WTC11 (cell line): ENCODE data around the gene FBLN2. TPM values are rescaled to one million over a fixed set of nuclear protein-coding genes. Genes with fewer than 3 reads are reported as not detected.

Source experiments
- ATAC-seq: fragments of 200-7000 bp; cut with Tn5 transposase; 2 replicates; pipeline ENCODE4 v1.10.0; 2021; ENCODE audit warnings: mild to moderate bottlenecking, moderate library complexity
- CTCF ChIA-PET: fragments of 300-600 bp; sonication (Branson Sonifier 250); formaldehyde crosslinking; loops from one replicate; lab custom pipeline; 2021; ENCODE audit warnings: antibody characterized with exemption; lab: Charles Lee
- POLR2A ChIA-PET: fragments of 350-600 bp; sonication (Branson Sonifier 250); formaldehyde crosslinking; loops from one replicate; lab custom pipeline; 2021; ENCODE audit warnings: antibody characterized with exemption; lab: Charles Lee
- DNase-seq: peaks from one replicate; pipeline ENCODE4 v3.0.0; 2021; ENCODE audit warnings: low spot score
- H3K27ac Mint-ChIP-seq: 2 replicates; pipeline ENCODE4 v1.8.0; 2021; ENCODE audit warnings: mixed read lengths
- H3K27me3 Mint-ChIP-seq: 2 replicates; pipeline ENCODE4 v1.8.0; 2021; ENCODE audit warnings: low read depth, mild to moderate bottlenecking, moderate library complexity, mixed read lengths
- H3K36me3 Mint-ChIP-seq: 2 replicates; pipeline ENCODE4 v1.8.0; 2021; ENCODE audit warnings: mixed read lengths
- H3K4me1 Mint-ChIP-seq: 2 replicates; pipeline ENCODE4 v1.8.0; 2022; ENCODE audit warnings: mixed read lengths
- H3K4me3 Mint-ChIP-seq: 2 replicates; pipeline ENCODE4 v1.8.0; 2021; ENCODE audit warnings: mild to moderate bottlenecking, moderate library complexity, mixed read lengths
- H3K9me3 Mint-ChIP-seq: 2 replicates; pipeline ENCODE4 v1.8.0; 2021; ENCODE audit warnings: mixed read lengths
- AFF4 ChIP-seq: sonication (generic); formaldehyde crosslinking; IDR thresholded peaks from 2 replicates; pipeline ENCODE4 v1.8.1; 2023; ENCODE audit warnings: mild to moderate bottlenecking, missing genetic modification reagents, borderline replicate concordance
- CDX4 ChIP-seq: fragments of 250-450 bp; sonication (Bioruptor Pico); IDR thresholded peaks from 2 replicates; pipeline ENCODE4 v1.9.0; 2021; ENCODE audit warnings: moderate library complexity, mild to moderate bottlenecking, inconsistent platforms, borderline replicate concordance
- CREB1 ChIP-seq: sonication (generic); formaldehyde crosslinking; IDR thresholded peaks from 2 replicates; pipeline ENCODE4 v1.8.0; 2023; ENCODE audit warnings: mild to moderate bottlenecking, missing genetic modification reagents
- E2F1 ChIP-seq: sonication (generic); formaldehyde crosslinking; IDR thresholded peaks from 2 replicates; pipeline ENCODE4 v1.8.0; 2022; ENCODE audit warnings: mild to moderate bottlenecking, missing genetic modification reagents
- E2F4 ChIP-seq: sonication (generic); formaldehyde crosslinking; IDR thresholded peaks from 2 replicates; pipeline ENCODE4 v1.8.1; 2022; ENCODE audit warnings: low read depth, mild to moderate bottlenecking, moderate library complexity, missing genetic modification reagents, borderline replicate concordance
- E2F5 ChIP-seq: sonication (generic); formaldehyde crosslinking; IDR thresholded peaks from 2 replicates; pipeline ENCODE4 v1.8.1; 2022; ENCODE audit warnings: mild to moderate bottlenecking, moderate library complexity, missing genetic modification reagents
- EMX1 ChIP-seq: fragments of 250-450 bp; sonication (Bioruptor Pico); IDR thresholded peaks from 2 replicates; pipeline ENCODE4 v1.8.0; 2021; ENCODE audit warnings: mild to moderate bottlenecking
- FOXP1 ChIP-seq: sonication (generic); formaldehyde crosslinking; IDR thresholded peaks from 2 replicates; pipeline ENCODE4 v1.8.0; 2022; ENCODE audit warnings: missing genetic modification reagents, mild to moderate bottlenecking, moderate library complexity, borderline replicate concordance
- IRF1 ChIP-seq: sonication (generic); formaldehyde crosslinking; IDR thresholded peaks from 2 replicates; pipeline ENCODE4 v1.8.0; 2023; ENCODE audit warnings: missing genetic modification reagents
- NFYB ChIP-seq: sonication (generic); formaldehyde crosslinking; conservative IDR thresholded peaks from 2 replicates; pipeline ENCODE4 v1.8.0; 2022; ENCODE audit warnings: low read depth, missing genetic modification reagents
- NR1H2 ChIP-seq: sonication (generic); formaldehyde crosslinking; IDR thresholded peaks from 2 replicates; pipeline ENCODE4 v1.9.0; 2021; ENCODE audit warnings: mild to moderate bottlenecking, moderate library complexity, missing genetic modification reagents
- RELA ChIP-seq: sonication (generic); formaldehyde crosslinking; IDR thresholded peaks from 2 replicates; pipeline ENCODE4 v1.8.1; 2022; ENCODE audit warnings: missing genetic modification reagents, mild to moderate bottlenecking, borderline replicate concordance
- SOX15 ChIP-seq: fragments of 250-450 bp; sonication (Bioruptor Pico); IDR thresholded peaks from 2 replicates; pipeline ENCODE4 v1.9.0; 2021; ENCODE audit warnings: mild to moderate bottlenecking
- SP1 ChIP-seq: sonication (generic); formaldehyde crosslinking; conservative IDR thresholded peaks from 2 replicates; pipeline ENCODE4 v1.8.1; 2022; ENCODE audit warnings: missing genetic modification reagents
- ZNF121 ChIP-seq: sonication (generic); formaldehyde crosslinking; IDR thresholded peaks from 2 replicates; pipeline ENCODE4 v1.8.0; 2023; ENCODE audit warnings: missing genetic modification reagents
- ZNF416 ChIP-seq: fragments of 250-450 bp; sonication (Bioruptor Pico); IDR thresholded peaks from 2 replicates; pipeline ENCODE4 v1.9.0; 2021; ENCODE audit warnings: mild to moderate bottlenecking, inconsistent platforms
- ZNF425 ChIP-seq: fragments of 250-450 bp; sonication (Bioruptor Pico); conservative IDR thresholded peaks from 2 replicates; pipeline ENCODE4 v1.9.0; 2021; ENCODE audit warnings: mild to moderate bottlenecking
- total RNA-seq: library from RNA; stranded (reverse); gene quantifications from 3 replicates; pipeline ENCODE4 v1.2.3, GENCODE V29; 2021
- TF ChIP-seq, protein P1 (sequence below): fragments of 200-600 bp; IDR thresholded peaks from 2 replicates; pipeline ENCODE4 v1.8.0; 2022; ENCODE audit warnings: antibody characterized with exemption

Gene FBLN2
- total RNA-seq, 1 experiment from 2014 or later: 20.7 TPM

- H3K36me3 Mint-ChIP-seq: no peaks in the 10 kb centered on the region
- TF ChIP-seq NFYB (CRISPR knock-in tag) (no peak), E2F1 (CRISPR knock-in tag) (no peak), CDX4 (no peak), EMX1 (CRISPR knock-in tag) (no peak), ZNF121 (CRISPR knock-in tag) (no peak)
- TF ChIP-seq, all 79 proteins: peak for 0
- Mint-ChIP-seq H3K27me3 (no peaks in the 10 kb centered on the region; the same call in none of the 2 replicates), H3K27ac (no peak overlapping the region), H3K4me3 (no peak overlapping the region), H3K9me3 (peaks cover 6% of the 10 kb centered on the region), H3K4me1 (peaks cover 28% of the 10 kb centered on the region)
- ATAC-seq (no peak), DNase-seq (no peak)
- POLR2A ChIA-PET: no interaction called here
- CTCF ChIA-PET: interaction anchor here (1.0 to 2.1 kb wide), 2 partner anchors 36 to 54 kb away, joined by 3 to 6 read pairs; no protein-coding TSS in a partner anchor
Measured at GRCh38 chr3:13532631-13533030, 16.3 kb upstream of the FBLN2 start.

DNA sequence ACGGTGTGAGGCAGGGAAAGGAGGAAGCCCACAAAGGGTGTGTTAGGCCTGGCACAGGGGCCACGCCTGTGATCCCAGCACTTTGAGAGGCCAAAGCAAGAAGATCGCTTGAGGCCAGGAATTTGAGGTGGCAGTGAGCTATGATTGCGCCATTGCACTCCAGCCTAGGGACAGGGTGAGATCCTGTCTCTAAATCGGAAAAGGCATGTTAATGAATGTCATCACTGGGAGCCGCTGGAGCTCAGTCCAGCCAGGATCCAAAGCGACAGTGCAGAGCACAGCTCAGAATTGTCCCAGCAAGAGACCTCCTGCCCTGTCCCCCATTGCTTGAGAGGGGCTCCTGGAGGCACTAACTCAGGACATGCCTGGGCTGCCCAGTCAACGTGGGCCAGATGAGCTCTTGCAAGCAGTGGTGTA is 15.0 kb upstream of the FBLN2 start:
- DNase-seq (no peak), ATAC-seq (no peak)
- no peaks in the 10 kb centered on the region; the same call in none of the 2 replicates for H3K27me3 Mint-ChIP-seq
- no peaks in the 10 kb centered on the region for H3K36me3 Mint-ChIP-seq
- CTCF ChIA-PET: interaction anchor here (2.1 kb wide), 1 partner anchor 37 kb away, joined by 6 read pairs; no protein-coding TSS in a partner anchor
- peaks cover 6% of the 10 kb centered on the region for H3K9me3 Mint-ChIP-seq
- H3K4me1 Mint-ChIP-seq: peaks cover 18% of the 10 kb centered on the region
- H3K27ac Mint-ChIP-seq: no peak overlapping the region; the same call in 1 of the 2 replicates
- POLR2A ChIA-PET: no interaction called here
- TF ChIP-seq, protein P1, sequence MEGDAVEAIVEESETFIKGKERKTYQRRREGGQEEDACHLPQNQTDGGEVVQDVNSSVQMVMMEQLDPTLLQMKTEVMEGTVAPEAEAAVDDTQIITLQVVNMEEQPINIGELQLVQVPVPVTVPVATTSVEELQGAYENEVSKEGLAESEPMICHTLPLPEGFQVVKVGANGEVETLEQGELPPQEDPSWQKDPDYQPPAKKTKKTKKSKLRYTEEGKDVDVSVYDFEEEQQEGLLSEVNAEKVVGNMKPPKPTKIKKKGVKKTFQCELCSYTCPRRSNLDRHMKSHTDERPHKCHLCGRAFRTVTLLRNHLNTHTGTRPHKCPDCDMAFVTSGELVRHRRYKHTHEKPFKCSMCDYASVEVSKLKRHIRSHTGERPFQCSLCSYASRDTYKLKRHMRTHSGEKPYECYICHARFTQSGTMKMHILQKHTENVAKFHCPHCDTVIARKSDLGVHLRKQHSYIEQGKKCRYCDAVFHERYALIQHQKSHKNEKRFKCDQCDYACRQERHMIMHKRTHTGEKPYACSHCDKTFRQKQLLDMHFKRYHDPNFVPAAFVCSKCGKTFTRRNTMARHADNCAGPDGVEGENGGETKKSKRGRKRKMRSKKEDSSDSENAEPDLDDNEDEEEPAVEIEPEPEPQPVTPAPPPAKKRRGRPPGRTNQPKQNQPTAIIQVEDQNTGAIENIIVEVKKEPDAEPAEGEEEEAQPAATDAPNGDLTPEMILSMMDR: no peak
- no peak for TF ChIP-seq E2F4 (CRISPR knock-in tag)
- no peak for TF ChIP-seq CREB1 (CRISPR knock-in tag)
- TF ChIP-seq IRF1: no peak
- no peak for TF ChIP-seq NR1H2 (CRISPR knock-in tag)
- no peak for TF ChIP-seq AFF4
- TF ChIP-seq RELA (CRISPR knock-in tag): no peak
- no peak for TF ChIP-seq SP1
- no peak for TF ChIP-seq ZNF425 (CRISPR knock-in tag)
- no peak for TF ChIP-seq ZNF121 (CRISPR knock-in tag)
- no peak for TF ChIP-seq SOX15
- TF ChIP-seq ZNF416 (CRISPR knock-in tag): no peak
- no peak for TF ChIP-seq E2F5
- TF ChIP-seq FOXP1 (CRISPR knock-in tag): no peak
- no peak overlapping the region for H3K4me3 Mint-ChIP-seq
